Adrenal gland (tissue), 12 donors: ENCODE measurements around the gene MEIS1. TPM values are rescaled to one million over a fixed set of nuclear protein-coding genes. Genes with fewer than 3 reads are reported as not detected.

Experiments used
- DNase-seq, 7 donors: peaks; one replicate each; pipeline ENCODE4 v3.0.0-alpha.2; 2019 to 2020
- H3K27ac ChIP-seq, 5 donors: fragments of 200-600 bp; sonication (generic) in 4 of 5; 1 replicate in 3 of 5; 2 replicates in 2 of 5; pipeline versions ENCODE4 v1.5.1 to v1.8.0; 2016 to 2020; ENCODE audit warnings: mild to moderate bottlenecking in 1 of 5
- H3K27me3 ChIP-seq: fragments of 200-600 bp; 2 replicates; pipeline ENCODE4 v1.8.0; 2021
- H3K36me3 ChIP-seq, 2 donors: fragments of 200-600 bp; replicated peaks in 1 of 2; 1 replicate in 1 of 2; 2 replicates in 1 of 2; pipeline versions ENCODE4 v1.5.1 to v1.8.0; 2018 to 2022
- H3K4me1 ChIP-seq, 2 donors: fragments of 200-600 bp; replicated peaks in 1 of 2; 1 replicate in 1 of 2; 2 replicates in 1 of 2; pipeline versions ENCODE4 v1.5.1 to v1.8.0; 2018 to 2021
- H3K4me3 ChIP-seq, 4 donors: fragments of 200-600 bp; sonication (generic) in 3 of 4; one replicate each; pipeline ENCODE4 v1.5.1; 2016 to 2018
- H3K9me3 ChIP-seq, 3 donors: fragments of 200-600 bp; sonication (generic) in 1 of 3; replicated peaks in 1 of 3; 1 replicate in 2 of 3; 2 replicates in 1 of 3; pipeline versions ENCODE4 v1.5.1 to v1.8.0; 2016 to 2021
- CTCF ChIP-seq, 6 experiments: fragments of 450-650 bp in 4 of 6; fragments of 200-600 bp in 2 of 6; sonication (generic) in 1 of 6; IDR thresholded peaks; 1 replicate in 5 of 6; 2 replicates in 1 of 6; pipeline versions ENCODE4 v1.5.1 to v1.8.0; 2016 to 2021; ENCODE audit warnings: antibody characterized with exemption in 6 of 6, mild to moderate bottlenecking in 2 of 6, moderate library complexity in 1 of 6
- POLR2A ChIP-seq, 2 donors: fragments of 450-650 bp; IDR thresholded peaks; one replicate each; pipeline ENCODE4 v1.6.1; 2017; ENCODE audit warnings: antibody characterized with exemption in 2 of 2, mild to moderate bottlenecking in 2 of 2, moderate library complexity in 1 of 2
- WGBS, 4 donors: extraction: QIAGEN DNeasy Blood & Tissue Kit in 2 of 4; methylation state at CpG; one replicate each; pipeline versions ENCODE4 v1.1.5 to v1.1.7; 2013 to 2017; 5-methylcytosine and 5-hydroxymethylcytosine counted together
- intact Hi-C, 2 donors: fragments of 100-400 bp; cut with DNase I; formaldehyde crosslinking; loops; one replicate each; pipeline versions ENCODE4 v1.14.1 to v1.15.0; 2022 to 2023
- polyA plus RNA-seq, 3 donors: library from polyadenylated mRNA; stranded (reverse); fragments of 200-250 nt in 2 of 3; fragments of 350-450 nt in 1 of 3; fragmentation: Illumina TruSeq in 1 of 3; extraction: RNeasy Lipid Tissue Mini Kit (QIAGEN cat#74804) in 1 of 3; gene quantifications; one replicate each; pipeline ENCODE4 v1.2.3, GENCODE V29; 2013 to 2014
- total RNA-seq, 9 donors: library from RNA; depleted of rRNA in 4 of 9; stranded (reverse); fragments of >200 nt in 4 of 9; fragments of 120-200 nt in 1 of 9; fragmentation: NEBNext Ultra II Directional in 1 of 9; extraction: Animal tissue kit (Norgen Biotek cat#: 25700) in 1 of 9; gene quantifications; one replicate each; pipeline versions ENCODE4 v1.1.0 to v1.2.4, GENCODE V29; 2013 to 2023
- donor health status: healthy with polysubstance abuse.
- donor health status: Bipolar disorder and iron deficiency.
- donor health status: DM: yes; HTN: yes; CAD: no.
- donor health status: DM: no; HTN: no; CAD: no.
- donor health status: DM: no; HTN: no; CAD: no.
- donor health status: DM: yes; HTN: yes; CAD: no.

MEIS1 gene
- total and polyA plus RNA-seq, 12 donors, result 56.3 to 257 (median 107) TPM

DNA sequence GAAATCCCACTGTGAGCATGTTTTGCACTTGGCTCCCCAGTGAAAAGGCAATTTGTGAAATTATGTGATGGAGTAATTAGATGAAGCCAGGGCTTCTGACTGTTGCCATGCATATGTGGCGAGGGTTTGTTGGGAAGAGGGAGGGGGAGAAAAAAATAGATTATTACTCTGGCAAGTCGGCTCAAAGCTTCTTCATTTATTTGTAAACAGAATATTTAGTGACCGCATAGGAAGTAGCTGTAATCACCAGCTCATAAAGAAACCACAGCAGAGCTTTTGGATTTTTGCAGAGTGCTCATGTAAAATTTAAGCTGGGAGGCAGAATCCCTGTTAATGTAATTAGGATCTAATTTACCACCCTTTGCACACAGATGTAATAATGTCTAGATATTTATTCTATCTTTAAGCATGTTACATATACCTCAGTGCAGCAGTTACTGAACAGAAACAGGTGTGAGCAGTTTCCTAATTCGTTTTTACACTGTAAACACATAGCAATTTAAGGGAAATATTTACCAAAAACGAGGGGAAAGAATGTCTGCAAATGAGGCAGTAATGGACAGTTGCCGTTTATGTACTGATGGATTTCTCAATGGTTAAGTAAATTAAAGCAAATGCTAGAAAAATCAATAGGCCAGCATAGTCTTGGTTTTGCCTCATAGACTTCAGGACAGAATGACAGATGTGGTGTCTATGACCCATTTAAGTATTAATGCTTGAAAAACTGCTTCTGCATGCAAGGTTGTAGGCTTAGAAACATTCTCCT, 87.9 kb downstream of the MEIS1 start:
- no peaks in the 10 kb centered on the region for H3K9me3 ChIP-seq
- DNase-seq, result no peak
- peaks cover 0 to 82% of the 10 kb centered on the region in 2 donors for H3K4me1 ChIP-seq
- H3K27me3 ChIP-seq, result no peaks in the 10 kb centered on the region
- H3K27ac ChIP-seq, result no peak overlapping the region
- WGBS, 4 donors, result 48 to 60% (median 54%) methylated on average over 6 of the region's 6 CpGs
- TF ChIP-seq CTCF (IDR thresholded peaks at IDR 0.05) (no peak), POLR2A (IDR thresholded peaks at IDR 0.05) (no peak)
- no peak overlapping the region for H3K4me3 ChIP-seq
- no peaks in the 10 kb centered on the region for H3K36me3 ChIP-seq
- intact Hi-C loops, result no loop called here

DNA sequence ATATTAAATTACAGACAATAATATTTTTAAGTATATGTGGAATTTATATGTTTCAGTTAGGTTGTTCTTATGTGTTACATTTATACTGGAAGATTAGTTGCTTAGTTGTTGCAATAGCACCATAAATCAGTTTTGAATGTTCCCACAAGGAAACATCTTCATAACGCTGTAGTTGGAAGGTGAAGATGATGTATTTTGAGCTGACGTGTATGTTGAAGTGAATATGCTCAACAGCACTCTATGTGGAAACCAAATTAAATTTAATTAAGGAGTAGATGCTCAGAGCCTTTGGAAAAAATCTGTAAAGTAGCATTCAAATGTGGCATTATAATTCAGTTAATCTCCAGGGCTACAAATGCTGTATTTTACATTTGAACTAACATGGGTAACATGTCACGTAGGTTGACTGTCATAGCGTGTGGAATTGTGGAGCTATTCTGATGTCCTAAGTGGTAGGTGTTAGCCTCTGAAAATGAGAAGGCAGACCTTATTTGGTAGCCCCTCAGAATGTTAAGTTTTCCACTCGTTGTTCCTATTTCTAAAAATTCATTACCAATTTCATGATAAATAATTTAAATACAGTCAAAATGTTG, 88.5 kb downstream of the MEIS1 start:
- intact Hi-C loops, result no loop called here

DNA sequence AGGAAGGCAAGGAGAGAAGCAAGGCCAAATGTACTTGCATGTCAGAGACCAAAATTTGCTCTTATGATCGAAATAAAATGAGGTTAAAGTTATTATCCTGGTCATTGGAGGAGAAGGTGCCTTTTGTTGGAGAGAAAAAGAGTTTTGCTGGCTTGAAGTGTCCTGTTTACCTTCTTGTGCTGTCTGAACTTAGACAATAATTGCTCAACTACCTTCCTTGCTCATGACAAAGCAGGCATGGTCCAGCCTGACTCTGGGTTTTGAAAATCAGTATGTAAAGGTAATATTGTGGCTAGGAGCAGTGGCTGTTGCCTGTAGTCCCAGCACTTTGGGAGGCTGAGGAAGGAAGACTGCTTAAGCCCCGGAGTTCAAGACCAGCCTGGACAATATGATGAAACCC, 89.1 kb downstream of the MEIS1 start:
- no peaks in the 10 kb centered on the region for H3K27me3 ChIP-seq
- H3K36me3 ChIP-seq, result peaks cover 0 to 8% of the 10 kb centered on the region in 2 donors
- WGBS, 4 donors, result 68 to 81% (median 77%) methylated on average over 2 of the region's 2 CpGs
- intact Hi-C loops, result no loop called here
- H3K27ac ChIP-seq, result no peak overlapping the region
- no peak for DNase-seq
- no peak for TF ChIP-seq CTCF (IDR thresholded peaks at IDR 0.05)
- TF ChIP-seq POLR2A (IDR thresholded peaks at IDR 0.05), result no peak
- peaks cover 0 to 75% of the 10 kb centered on the region in 2 donors for H3K4me1 ChIP-seq
- no peaks in the 10 kb centered on the region for H3K9me3 ChIP-seq
- no peak overlapping the region for H3K4me3 ChIP-seq

More for the DNA sequence above, 88.5 kb downstream of the MEIS1 start:
- no peak for DNase-seq
- peaks cover 0 to 76% of the 10 kb centered on the region in 2 donors for H3K4me1 ChIP-seq
- H3K27ac ChIP-seq, result no peak overlapping the region
- no peaks in the 10 kb centered on the region for H3K9me3 ChIP-seq
- H3K27me3 ChIP-seq, result no peaks in the 10 kb centered on the region
- peaks cover 0 to 4% of the 10 kb centered on the region in 2 donors for H3K36me3 ChIP-seq
- 66 to 75% (median 70%) methylated on average over 5 of the region's 5 CpGs for WGBS, 4 donors
- H3K4me3 ChIP-seq, result no peak overlapping the region
- TF ChIP-seq POLR2A (IDR thresholded peaks at IDR 0.05) (no peak), CTCF (IDR thresholded peaks at IDR 0.05) (no peak)

DNA sequence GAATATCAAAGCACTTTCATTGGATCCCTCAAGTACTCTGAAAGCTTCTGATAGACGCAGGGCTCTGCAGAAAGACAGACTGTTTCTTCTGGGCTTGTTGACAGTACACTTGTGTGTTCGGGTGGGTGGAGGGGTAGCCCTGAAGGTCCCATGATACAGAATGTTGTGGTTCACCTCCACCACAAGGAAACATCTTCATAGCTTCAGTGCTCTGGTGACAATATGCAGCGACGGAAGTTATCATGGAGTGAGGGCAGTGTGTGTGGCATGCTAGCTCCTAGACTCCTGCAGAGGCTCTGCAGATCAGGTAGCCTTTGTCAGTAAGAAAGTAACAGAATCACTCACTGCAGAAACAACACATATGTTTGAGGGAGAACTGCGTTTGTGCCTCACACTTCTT, 90.7 kb downstream of the MEIS1 start:
- WGBS, 4 donors, result 51 to 73% (median 59%) methylated on average over 5 of the region's 5 CpGs
- H3K4me3 ChIP-seq, result no peak overlapping the region
- TF ChIP-seq CTCF (IDR thresholded peaks at IDR 0.05) (no peak), POLR2A (IDR thresholded peaks at IDR 0.05) (no peak)
- DNase-seq, result no peak
- no peaks in the 10 kb centered on the region for H3K27me3 ChIP-seq
- H3K4me1 ChIP-seq, result peaks cover 10 to 70% of the 10 kb centered on the region in 2 donors
- peak overlapping the region in 2 of 5 donors; percentile 18 to 61 for H3K27ac ChIP-seq
- no peaks in the 10 kb centered on the region for H3K9me3 ChIP-seq
- intact Hi-C loops, result no loop called here
- peaks cover 0 to 8% of the 10 kb centered on the region in 2 donors for H3K36me3 ChIP-seq
